ENCODE measurements around the gene RIN1. TPM values are rescaled to one million over a fixed set of nuclear protein-coding genes. Genes with fewer than 3 reads are reported as not detected.

The RIN1 gene
- total and polyA plus RNA-seq, 2 of the 13 experiments (the other 11 are each of a cell fraction or from before 2014, with no cell fraction given), result 2.4 to 4.1 TPM

DNA sequence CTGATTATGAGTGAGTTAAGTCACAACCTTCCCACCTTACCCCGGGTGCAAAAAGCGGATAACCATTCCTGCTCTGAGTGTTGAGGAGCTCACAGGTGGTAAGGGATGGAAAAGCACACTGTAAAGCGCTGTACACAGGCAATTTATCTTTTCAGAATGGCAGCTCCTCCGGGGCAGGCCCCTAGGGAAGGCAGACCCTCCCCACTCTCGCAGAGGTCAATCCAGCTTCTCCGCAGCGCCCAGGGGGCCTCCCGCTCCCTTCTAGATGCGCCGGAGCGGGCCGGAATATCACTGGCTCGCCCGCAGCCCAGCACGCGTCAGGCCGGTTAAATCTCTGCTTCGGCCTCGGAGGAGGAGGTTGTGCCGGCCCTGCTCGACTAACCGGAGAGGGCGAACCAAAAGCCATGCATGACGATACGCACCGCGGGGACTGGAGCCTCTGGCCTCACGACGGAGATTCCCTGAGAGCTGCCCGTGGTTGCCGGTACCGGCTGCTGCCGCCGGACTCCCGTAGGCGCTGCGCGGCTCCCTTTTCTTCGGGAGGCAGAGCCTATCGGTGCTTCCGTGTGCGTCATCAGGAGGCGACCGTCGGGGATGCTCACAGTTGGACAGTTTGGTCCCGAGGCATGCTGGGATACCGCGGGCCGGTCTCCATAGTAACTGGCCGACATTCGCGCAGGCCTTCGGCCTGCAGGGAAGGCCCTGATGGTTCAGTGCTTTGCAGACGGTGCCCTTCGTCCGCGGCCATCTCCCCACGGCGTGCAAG lies 8.5 kb upstream of the RIN1 start, which contains the start of gene BRMS1 (continued):
- TF ChIP-seq FOXK1 (CRISPR knock-in tag; IDR thresholded peaks at IDR 0.05; ENCODE audit: borderline replicate concordance, low read depth) (peak; percentile 88), SRSF1 (optimal IDR thresholded peaks at IDR 0.05; ENCODE audit: low read depth, low read length) (peak; percentile 63), ZNF281 (CRISPR knock-in tag; IDR thresholded peaks at IDR 0.05; ENCODE audit: borderline replicate concordance) (no peak), KLF16 (CRISPR knock-in tag; IDR thresholded peaks at IDR 0.05) (peak in 1 of 2 experiments; percentile 72; a peak in 2 of 4 replicates), ELF1 (CRISPR knock-in tag; IDR thresholded peaks at IDR 0.05) (peak; percentile 99), ZNF510 (CRISPR knock-in tag; IDR thresholded peaks at IDR 0.05; ENCODE audit: low read depth) (0 out of 2 replicates have a peak, but pooled peaks have one; percentile 74), NCOR1 (IDR thresholded peaks at IDR 0.05; ENCODE audit: borderline replicate concordance, low read length) (peak; percentile 28; the same call in 1 of the 2 replicates), ZNF629 (CRISPR knock-in tag; conservative IDR thresholded peaks at IDR 0.05) (no peak), ZFYVE20 (CRISPR knock-in tag; IDR thresholded peaks at IDR 0.05; ENCODE audit: borderline replicate concordance, low read depth) (no peak), SAFB2 (CRISPR knock-in tag; IDR thresholded peaks at IDR 0.05; ENCODE audit: borderline replicate concordance, low read depth) (0 out of 2 replicates have a peak, but pooled peaks have one; percentile 48), AGO2 (optimal IDR thresholded peaks at IDR 0.05; ENCODE audit: low read depth, low read length) (peak; percentile 83), NR1H2 (CRISPR knock-in tag; IDR thresholded peaks at IDR 0.05; ENCODE audit: borderline replicate concordance, low read depth) (0 out of 2 replicates have a peak, but pooled peaks have one; percentile 61), ZNF563 (CRISPR knock-in tag; IDR thresholded peaks at IDR 0.05) (peak; percentile 67; the same call in 1 of the 2 replicates), SPEN (CRISPR knock-in tag; IDR thresholded peaks at IDR 0.05; ENCODE audit: low read depth) (peak; percentile 94), ZNF318 (CRISPR knock-in tag; IDR thresholded peaks at IDR 0.05) (peak; percentile 59; the same call in 1 of the 2 replicates), ZSCAN22 (CRISPR knock-in tag; IDR thresholded peaks at IDR 0.05) (0 out of 2 replicates have a peak, but pooled peaks have one; percentile 47)
- TF ChIP-seq, protein P1, sequence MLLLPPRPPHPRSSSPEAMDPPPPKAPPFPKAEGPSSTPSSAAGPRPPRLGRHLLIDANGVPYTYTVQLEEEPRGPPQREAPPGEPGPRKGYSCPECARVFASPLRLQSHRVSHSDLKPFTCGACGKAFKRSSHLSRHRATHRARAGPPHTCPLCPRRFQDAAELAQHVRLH (CRISPR knock-in tag; IDR thresholded peaks at IDR 0.05; ENCODE audit: borderline replicate concordance, low read depth), result no peak

Measured in HepG2 (cell line).